ENCODE measurements around the gene TADA2A.
"Not testable (repeated sequence)": the region's sequence is repeated elsewhere in the genome, so short reads cannot be mapped to it uniquely, and the experiment has no call there.

The TADA2A gene

GRCh38 chr17:37490638-37491614 is 84.2 kb downstream of the TADA2A start:
- DNase-seq (ENCODE audit: low read depth in 2 of 2): no peak

GRCh38 chr17:37492167-37492566 is 85.5 kb downstream of the TADA2A start:
- DNase-seq (ENCODE audit: low read depth in 2 of 2): no peak

GRCh38 chr17:37493249-37494027 is 86.8 kb downstream of the TADA2A start:
- no peak for DNase-seq (ENCODE audit: low read depth in 2 of 2)

GRCh38 chr17:37494401-37494831 is 87.7 kb downstream of the TADA2A start:
- DNase-seq (ENCODE audit: low read depth in 2 of 2): no peak

GRCh38 chr17:37494971-37495370 is 88.3 kb downstream of the TADA2A start:
- no peak for DNase-seq (ENCODE audit: low read depth in 2 of 2)

GRCh38 chr17:37500378-37500777 is 93.7 kb downstream of the TADA2A start:
- DNase-seq (ENCODE audit: low read depth in 2 of 2): no peak

- DNase-seq (ENCODE audit: low read depth in 2 of 2): no peak
Observed at GRCh38 chr17:37502009-37502936, 95.6 kb downstream of the TADA2A start.

- no peak for DNase-seq (ENCODE audit: low read depth in 2 of 2)
Observed at GRCh38 chr17:37503148-37503547, 96.5 kb downstream of the TADA2A start.

GRCh38 chr17:37505333-37505732 is 98.6 kb downstream of the TADA2A start:
- DNase-seq (ENCODE audit: low read depth in 2 of 2): no peak

GRCh38 chr17:37506678-37507077 is 100.0 kb downstream of the TADA2A start:
- DNase-seq (ENCODE audit: low read depth in 2 of 2): no peak

- no peak for DNase-seq (ENCODE audit: low read depth in 2 of 2)
Observed at GRCh38 chr17:37507111-37507510, 100.4 kb downstream of the TADA2A start.

GRCh38 chr17:37510056-37510455 is 103.4 kb downstream of the TADA2A start:
- no peak for DNase-seq (ENCODE audit: low read depth in 2 of 2)

- not testable (repeated sequence) for DNase-seq (ENCODE audit: low read depth in 2 of 2)
Observed at GRCh38 chr17:37511642-37512041, 105.0 kb downstream of the TADA2A start.

GRCh38 chr17:37512442-37513068 is 105.9 kb downstream of the TADA2A start:
- DNase-seq (ENCODE audit: low read depth in 2 of 2): no peak

GRCh38 chr17:37513711-37514110 is 107.0 kb downstream of the TADA2A start:
- no peak for DNase-seq (ENCODE audit: low read depth in 2 of 2)

GRCh38 chr17:37516127-37516571 is 109.5 kb downstream of the TADA2A start:
- DNase-seq (ENCODE audit: low read depth in 2 of 2): no peak

- DNase-seq (ENCODE audit: low read depth in 2 of 2): no peak
Observed at GRCh38 chr17:37517881-37518280, 111.2 kb downstream of the TADA2A start.

GRCh38 chr17:37518826-37519225 is 112.1 kb downstream of the TADA2A start:
- DNase-seq (ENCODE audit: low read depth in 2 of 2): no peak

- no peak for DNase-seq (ENCODE audit: low read depth in 2 of 2)
Observed at GRCh38 chr17:37519251-37519985, 112.7 kb downstream of the TADA2A start.

GRCh38 chr17:37520174-37520573 is 113.5 kb downstream of the TADA2A start:
- no peak for DNase-seq (ENCODE audit: low read depth in 2 of 2)

Data from activated CD8-positive, alpha-beta memory T cell treated with anti-CD3 and anti-CD28 coated beads for 4 hours (primary cell).